Upper lobe of left lung (tissue), 6 donors: ENCODE results near the gene ATP9A. TPM values are rescaled to one million over a fixed set of nuclear protein-coding genes. Genes with fewer than 3 reads are reported as not detected.
"Not testable (repeated sequence)": the region's sequence is repeated elsewhere in the genome, so short reads cannot be mapped to it uniquely, and the experiment has no call there.

Experiments
- ATAC-seq, 2 donors: fragments of 200-7000 bp; cut with Tn5 transposase; one replicate each; pipeline ENCODE4 v1.9.1; 2022; ENCODE audit warnings: mild to moderate bottlenecking in 2 of 2, moderate library complexity in 2 of 2; ENCODE audit not compliant: low FRiP score in 2 of 2
- DNase-seq, 2 donors: peaks; one replicate each; pipeline ENCODE4 v3.0.0-alpha.2; 2019 to 2020
- H3K27ac ChIP-seq, 4 donors: fragments of 200-600 bp; sonication (generic); one replicate each; pipeline ENCODE4 v1.5.1; 2016 to 2019
- H3K27me3 ChIP-seq, 4 donors: fragments of 200-600 bp; sonication (generic); one replicate each; pipeline ENCODE4 v1.5.1; 2017 to 2019
- H3K36me3 ChIP-seq, 4 donors: fragments of 200-600 bp; sonication (generic); one replicate each; pipeline ENCODE4 v1.5.1; 2016 to 2019
- H3K4me1 ChIP-seq, 4 donors: fragments of 200-600 bp; sonication (generic); one replicate each; pipeline ENCODE4 v1.5.1; 2018 to 2019
- H3K4me3 ChIP-seq, 4 donors: fragments of 200-600 bp; sonication (generic); one replicate each; pipeline ENCODE4 v1.5.1; 2017 to 2019; ENCODE audit warnings: mild to moderate bottlenecking in 2 of 4, moderate library complexity in 1 of 4
- H3K9me3 ChIP-seq, 4 donors: fragments of 200-600 bp; sonication (generic); one replicate each; pipeline ENCODE4 v1.5.1; 2018 to 2019
- EP300 ChIP-seq, 4 donors: sonication (generic); formaldehyde crosslinking; IDR thresholded peaks; one replicate each; pipeline ENCODE4 v1.5.1; 2017; ENCODE audit warnings: antibody characterized with exemption in 4 of 4, control low read depth in 2 of 4
- POLR2A ChIP-seq, 4 donors: fragments of 450-650 bp; IDR thresholded peaks; one replicate each; pipeline ENCODE4 v1.5.1; 2016 to 2017; ENCODE audit warnings: antibody characterized with exemption in 4 of 4, mild to moderate bottlenecking in 2 of 4
- POLR2AphosphoS5 ChIP-seq, 2 donors: sonication (generic); formaldehyde crosslinking; IDR thresholded peaks; one replicate each; pipeline ENCODE4 v1.5.1; 2017; ENCODE audit warnings: antibody characterized with exemption in 2 of 2
- WGBS, 2 donors: methylation state at CpG; one replicate each; pipeline ENCODE4 v1.1.5; 2017 to 2018; 5-methylcytosine and 5-hydroxymethylcytosine counted together
- total RNA-seq, 6 donors: library from RNA; depleted of rRNA in 4 of 6; stranded (reverse); fragments of >200 nt in 4 of 6; gene quantifications; one replicate each; pipeline versions ENCODE4 v1.1.0 to v1.2.1, GENCODE V29; 2016 to 2021
- TF ChIP-seq, protein P1 (sequence below), 6 experiments: fragments of 450-650 bp in 4 of 6; fragments of 200-600 bp in 2 of 6; sonication (generic) in 2 of 6; IDR thresholded peaks; one replicate each; pipeline ENCODE4 v1.5.1; 2016 to 2019; ENCODE audit warnings: antibody characterized with exemption in 6 of 6
- donor health status: DM: no; HTN: no; CAD: no; lungs with moderate emphysema.
- donor health status: DM: no; HTN: yes; CAD: no; lungs with severe emphysema.

Gene ATP9A
- total RNA-seq, 6 donors from 2014 or later = 15.7 to 31.3 (median 22.8) TPM

DNA sequence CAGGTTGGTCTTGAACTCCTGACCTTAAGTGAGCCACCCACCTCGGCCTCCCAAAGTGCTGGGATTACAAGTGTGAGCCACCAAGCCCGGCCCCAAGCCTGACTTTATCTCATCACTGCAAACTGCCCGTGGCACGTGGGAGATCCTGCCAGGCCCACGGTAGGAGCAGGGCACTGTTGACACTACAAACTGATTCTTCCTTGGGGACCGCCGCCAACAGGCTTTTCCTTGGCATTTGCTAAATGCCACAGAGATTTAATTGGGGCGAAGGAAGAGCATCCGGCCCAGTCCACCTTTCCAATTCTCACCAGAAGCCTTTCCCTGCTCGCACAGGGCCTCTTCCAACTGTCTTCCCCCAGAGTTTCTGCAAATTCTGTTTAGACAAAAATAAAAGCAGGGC, 11.0 kb downstream of the ATP9A start:
- H3K27ac ChIP-seq = no peak overlapping the region
- H3K36me3 ChIP-seq = no peaks in the 10 kb centered on the region
- DNase-seq (no peak), ATAC-seq (no peak)
- H3K27me3 ChIP-seq = no peaks in the 10 kb centered on the region
- WGBS, 2 donors = 77 to 84% methylated on average over 8 to 10 of the region's 10 CpGs
- TF ChIP-seq, protein P1, sequence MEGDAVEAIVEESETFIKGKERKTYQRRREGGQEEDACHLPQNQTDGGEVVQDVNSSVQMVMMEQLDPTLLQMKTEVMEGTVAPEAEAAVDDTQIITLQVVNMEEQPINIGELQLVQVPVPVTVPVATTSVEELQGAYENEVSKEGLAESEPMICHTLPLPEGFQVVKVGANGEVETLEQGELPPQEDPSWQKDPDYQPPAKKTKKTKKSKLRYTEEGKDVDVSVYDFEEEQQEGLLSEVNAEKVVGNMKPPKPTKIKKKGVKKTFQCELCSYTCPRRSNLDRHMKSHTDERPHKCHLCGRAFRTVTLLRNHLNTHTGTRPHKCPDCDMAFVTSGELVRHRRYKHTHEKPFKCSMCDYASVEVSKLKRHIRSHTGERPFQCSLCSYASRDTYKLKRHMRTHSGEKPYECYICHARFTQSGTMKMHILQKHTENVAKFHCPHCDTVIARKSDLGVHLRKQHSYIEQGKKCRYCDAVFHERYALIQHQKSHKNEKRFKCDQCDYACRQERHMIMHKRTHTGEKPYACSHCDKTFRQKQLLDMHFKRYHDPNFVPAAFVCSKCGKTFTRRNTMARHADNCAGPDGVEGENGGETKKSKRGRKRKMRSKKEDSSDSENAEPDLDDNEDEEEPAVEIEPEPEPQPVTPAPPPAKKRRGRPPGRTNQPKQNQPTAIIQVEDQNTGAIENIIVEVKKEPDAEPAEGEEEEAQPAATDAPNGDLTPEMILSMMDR (IDR thresholded peaks at IDR 0.05) = no peak
- TF ChIP-seq POLR2AphosphoS5 (IDR thresholded peaks at IDR 0.05) (no peak), EP300 (IDR thresholded peaks at IDR 0.05) (no peak), POLR2A (IDR thresholded peaks at IDR 0.05) (no peak)
- peaks cover 0 to 8% (median 3%) of the 10 kb centered on the region in 4 donors for H3K4me1 ChIP-seq
- no peaks in the 10 kb centered on the region for H3K9me3 ChIP-seq
- H3K4me3 ChIP-seq = no peak overlapping the region

- no peaks in the 10 kb centered on the region for H3K27me3 ChIP-seq
- H3K36me3 ChIP-seq = no peaks in the 10 kb centered on the region
- TF ChIP-seq, protein P1 (IDR thresholded peaks at IDR 0.05) = no peak
- TF ChIP-seq POLR2A (IDR thresholded peaks at IDR 0.05) = no peak
- no peak for TF ChIP-seq EP300 (IDR thresholded peaks at IDR 0.05)
- TF ChIP-seq POLR2AphosphoS5 (IDR thresholded peaks at IDR 0.05) = no peak
- ATAC-seq = no peak
- no peak for DNase-seq
- no peak overlapping the region for H3K4me3 ChIP-seq
- H3K4me1 ChIP-seq = peaks cover 0 to 10% (median 4%) of the 10 kb centered on the region in 4 donors
- H3K9me3 ChIP-seq = no peaks in the 10 kb centered on the region
- H3K27ac ChIP-seq = no peak overlapping the region
- WGBS, 2 donors = 77 to 82% methylated on average over 3 of the region's 3 CpGs
Observed at GRCh38 chr20:51756653-51757052, 11.5 kb downstream of the ATP9A start.

GRCh38 chr20:51753220-51753619, 15.0 kb downstream of the ATP9A start:
- not testable (repeated sequence) for DNase-seq, H3K27ac ChIP-seq, H3K4me3 ChIP-seq, H3K27me3 ChIP-seq, H3K36me3 ChIP-seq, ATAC-seq, H3K9me3 ChIP-seq
- peaks cover 4 to 20% (median 12%) of the 10 kb centered on the region in 4 donors for H3K4me1 ChIP-seq
- WGBS, 2 donors = 92 to 93% methylated on average over 8 of the region's 8 CpGs

DNA sequence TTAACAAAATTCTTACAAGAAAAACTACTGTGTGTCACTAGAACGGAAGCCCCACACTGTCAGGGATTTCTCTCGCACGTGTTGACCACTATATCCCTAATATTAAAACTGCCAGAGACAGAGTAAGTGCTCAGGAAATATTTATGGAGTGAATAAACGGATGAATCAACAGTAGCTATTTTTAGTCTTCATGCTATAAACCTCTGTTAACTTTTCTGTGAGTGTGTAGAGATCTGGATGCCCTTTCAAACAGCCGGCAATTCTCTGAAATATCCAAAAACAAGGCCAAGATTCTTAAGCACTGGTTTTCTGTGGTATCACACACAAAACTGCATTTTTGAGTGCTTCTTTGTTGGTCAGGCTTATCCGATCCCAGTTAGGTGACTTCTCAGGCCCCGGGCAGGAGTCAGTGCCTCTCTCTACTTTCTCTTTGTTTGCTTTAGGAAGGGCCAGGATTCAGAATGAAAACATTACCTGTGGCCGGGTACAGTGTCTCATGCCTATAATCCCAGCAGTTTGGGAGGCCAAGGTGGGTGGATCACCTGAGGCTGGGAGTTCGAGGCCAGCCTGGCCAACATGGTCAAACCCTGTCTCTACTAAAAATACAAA, 15.7 kb downstream of the ATP9A start:
- Histone ChIP-seq H3K4me1 (peaks cover 4 to 20% (median 12%) of the 10 kb centered on the region in 4 donors), H3K4me3 (no peak overlapping the region), H3K27me3 (no peaks in the 10 kb centered on the region), H3K36me3 (no peaks in the 10 kb centered on the region), H3K27ac (peak overlapping the region; percentile 30 to 69 (median 48)), H3K9me3 (no peaks in the 10 kb centered on the region)
- 39 to 44% methylated on average over 9 of the region's 9 CpGs for WGBS, 2 donors
- TF ChIP-seq EP300 (IDR thresholded peaks at IDR 0.05) (no peak), POLR2A (IDR thresholded peaks at IDR 0.05) (no peak), POLR2AphosphoS5 (IDR thresholded peaks at IDR 0.05) (no peak)
- TF ChIP-seq, protein P1 (IDR thresholded peaks at IDR 0.05) = no peak
- DNase-seq (no peak), ATAC-seq (peak in 1 of 2 donors; percentile 35)

GRCh38 chr20:51750770-51751388, 17.3 kb downstream of the ATP9A start:
- Histone ChIP-seq H3K36me3 (no peaks in the 10 kb centered on the region), H3K4me3 (no peak overlapping the region), H3K27ac (peak overlapping the region in 1 of 4 donors; percentile 52), H3K27me3 (no peaks in the 10 kb centered on the region), H3K4me1 (peaks cover 4 to 20% (median 12%) of the 10 kb centered on the region in 4 donors), H3K9me3 (no peaks in the 10 kb centered on the region)
- 86 to 89% methylated on average over 7 to 10 of the region's 10 CpGs for WGBS, 2 donors
- TF ChIP-seq, protein P1 (IDR thresholded peaks at IDR 0.05) = no peak
- TF ChIP-seq POLR2A (IDR thresholded peaks at IDR 0.05) (no peak), POLR2AphosphoS5 (IDR thresholded peaks at IDR 0.05) (no peak), EP300 (IDR thresholded peaks at IDR 0.05) (no peak)
- ATAC-seq (peak in 1 of 2 donors; percentile 10), DNase-seq (no peak)
